Measurements from ENCODE around the gene RIN1.
"Not testable (repeated sequence)": the region's sequence is repeated elsewhere in the genome, so short reads cannot be mapped to it uniquely, and the experiment has no call there.

DNA sequence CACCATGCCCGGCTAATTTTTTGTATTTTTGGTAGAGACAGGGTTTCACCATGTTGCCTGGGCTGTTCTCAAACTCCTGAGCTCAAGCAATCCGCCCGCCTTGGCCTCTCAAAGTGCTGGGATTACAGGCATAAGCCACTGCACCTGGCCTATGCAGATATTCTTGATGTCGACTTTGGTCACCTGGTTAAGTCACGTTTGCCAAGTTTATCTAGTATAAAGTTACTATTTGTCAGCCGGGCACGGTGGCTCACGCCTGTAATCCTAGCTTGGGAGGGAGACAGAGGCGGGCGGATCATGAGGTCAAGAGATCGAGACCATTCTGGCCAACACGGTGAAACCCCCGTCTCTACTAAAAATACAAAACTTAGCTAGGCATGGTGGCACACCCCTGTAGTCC, 48.1 kb upstream of the RIN1 start:
- TF ChIP-seq, protein P1, sequence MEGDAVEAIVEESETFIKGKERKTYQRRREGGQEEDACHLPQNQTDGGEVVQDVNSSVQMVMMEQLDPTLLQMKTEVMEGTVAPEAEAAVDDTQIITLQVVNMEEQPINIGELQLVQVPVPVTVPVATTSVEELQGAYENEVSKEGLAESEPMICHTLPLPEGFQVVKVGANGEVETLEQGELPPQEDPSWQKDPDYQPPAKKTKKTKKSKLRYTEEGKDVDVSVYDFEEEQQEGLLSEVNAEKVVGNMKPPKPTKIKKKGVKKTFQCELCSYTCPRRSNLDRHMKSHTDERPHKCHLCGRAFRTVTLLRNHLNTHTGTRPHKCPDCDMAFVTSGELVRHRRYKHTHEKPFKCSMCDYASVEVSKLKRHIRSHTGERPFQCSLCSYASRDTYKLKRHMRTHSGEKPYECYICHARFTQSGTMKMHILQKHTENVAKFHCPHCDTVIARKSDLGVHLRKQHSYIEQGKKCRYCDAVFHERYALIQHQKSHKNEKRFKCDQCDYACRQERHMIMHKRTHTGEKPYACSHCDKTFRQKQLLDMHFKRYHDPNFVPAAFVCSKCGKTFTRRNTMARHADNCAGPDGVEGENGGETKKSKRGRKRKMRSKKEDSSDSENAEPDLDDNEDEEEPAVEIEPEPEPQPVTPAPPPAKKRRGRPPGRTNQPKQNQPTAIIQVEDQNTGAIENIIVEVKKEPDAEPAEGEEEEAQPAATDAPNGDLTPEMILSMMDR (conservative IDR thresholded peaks at IDR 0.05; ENCODE audit: low read depth in 2 of 2), result not testable (repeated sequence)
- TF ChIP-seq, protein P2, sequence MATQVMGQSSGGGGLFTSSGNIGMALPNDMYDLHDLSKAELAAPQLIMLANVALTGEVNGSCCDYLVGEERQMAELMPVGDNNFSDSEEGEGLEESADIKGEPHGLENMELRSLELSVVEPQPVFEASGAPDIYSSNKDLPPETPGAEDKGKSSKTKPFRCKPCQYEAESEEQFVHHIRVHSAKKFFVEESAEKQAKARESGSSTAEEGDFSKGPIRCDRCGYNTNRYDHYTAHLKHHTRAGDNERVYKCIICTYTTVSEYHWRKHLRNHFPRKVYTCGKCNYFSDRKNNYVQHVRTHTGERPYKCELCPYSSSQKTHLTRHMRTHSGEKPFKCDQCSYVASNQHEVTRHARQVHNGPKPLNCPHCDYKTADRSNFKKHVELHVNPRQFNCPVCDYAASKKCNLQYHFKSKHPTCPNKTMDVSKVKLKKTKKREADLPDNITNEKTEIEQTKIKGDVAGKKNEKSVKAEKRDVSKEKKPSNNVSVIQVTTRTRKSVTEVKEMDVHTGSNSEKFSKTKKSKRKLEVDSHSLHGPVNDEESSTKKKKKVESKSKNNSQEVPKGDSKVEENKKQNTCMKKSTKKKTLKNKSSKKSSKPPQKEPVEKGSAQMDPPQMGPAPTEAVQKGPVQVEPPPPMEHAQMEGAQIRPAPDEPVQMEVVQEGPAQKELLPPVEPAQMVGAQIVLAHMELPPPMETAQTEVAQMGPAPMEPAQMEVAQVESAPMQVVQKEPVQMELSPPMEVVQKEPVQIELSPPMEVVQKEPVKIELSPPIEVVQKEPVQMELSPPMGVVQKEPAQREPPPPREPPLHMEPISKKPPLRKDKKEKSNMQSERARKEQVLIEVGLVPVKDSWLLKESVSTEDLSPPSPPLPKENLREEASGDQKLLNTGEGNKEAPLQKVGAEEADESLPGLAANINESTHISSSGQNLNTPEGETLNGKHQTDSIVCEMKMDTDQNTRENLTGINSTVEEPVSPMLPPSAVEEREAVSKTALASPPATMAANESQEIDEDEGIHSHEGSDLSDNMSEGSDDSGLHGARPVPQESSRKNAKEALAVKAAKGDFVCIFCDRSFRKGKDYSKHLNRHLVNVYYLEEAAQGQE (IDR thresholded peaks at IDR 0.05; ENCODE audit: unreplicated experiment), result not testable (repeated sequence)
- not testable (repeated sequence) for TF ChIP-seq POLR2AphosphoS5 (IDR thresholded peaks at IDR 0.05; ENCODE audit: low read depth)
